NCI-H526 treated with DMSO at 0.1 percent for 48 hours (cell line): ENCODE measurements around the gene PA2G4.
A peak's percentile ranks its signal among the peaks of the same experiment; 100 is the strongest.
"Not testable (repeated sequence)": the region's sequence is repeated elsewhere in the genome, so short reads cannot be mapped to it uniquely, and the experiment has no call there.

ENCODE experiments used
- DNase-seq: peaks from one replicate; lab custom pipeline; 2025; lab: John Stamatoyannopoulos, UW

PA2G4 gene

GRCh38 chr12:56104109-56104814 lies at the start of gene PA2G4:
Gene PA2G4, plus strand, starts transcription at chr12:56104559. Its CDS starts 179 bp downstream, at chr12:56104738.
- peak; percentile 98 for DNase-seq

DNA sequence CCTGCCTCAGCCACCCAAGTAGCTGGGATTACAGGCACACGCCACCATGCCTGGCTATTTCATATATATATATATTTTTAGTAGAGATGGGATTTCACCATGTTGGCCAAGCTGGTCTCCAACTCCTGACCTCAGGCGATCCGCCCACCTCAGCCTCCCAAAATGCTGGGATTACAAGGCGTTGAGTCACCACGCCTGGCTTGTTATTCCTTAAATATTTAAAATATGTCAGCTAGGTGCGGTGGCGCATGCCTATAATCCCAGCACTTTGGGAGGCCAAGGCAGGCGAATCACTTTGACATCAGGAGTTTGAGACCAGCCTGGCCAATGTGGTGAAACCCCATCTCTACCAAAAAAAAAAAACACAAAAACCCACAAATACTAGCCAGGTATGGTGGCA lies 44.4 kb upstream of the PA2G4 start:
- not testable (repeated sequence) for DNase-seq

- no peak for DNase-seq
Observed at GRCh38 chr12:56061982-56062381, 42.4 kb upstream of the PA2G4 start.

- DNase-seq, result no peak
Observed at GRCh38 chr12:56062996-56063395, 41.4 kb upstream of the PA2G4 start.

- no peak for DNase-seq
Observed at GRCh38 chr12:56071648-56072047, 32.7 kb upstream of the PA2G4 start.

DNA sequence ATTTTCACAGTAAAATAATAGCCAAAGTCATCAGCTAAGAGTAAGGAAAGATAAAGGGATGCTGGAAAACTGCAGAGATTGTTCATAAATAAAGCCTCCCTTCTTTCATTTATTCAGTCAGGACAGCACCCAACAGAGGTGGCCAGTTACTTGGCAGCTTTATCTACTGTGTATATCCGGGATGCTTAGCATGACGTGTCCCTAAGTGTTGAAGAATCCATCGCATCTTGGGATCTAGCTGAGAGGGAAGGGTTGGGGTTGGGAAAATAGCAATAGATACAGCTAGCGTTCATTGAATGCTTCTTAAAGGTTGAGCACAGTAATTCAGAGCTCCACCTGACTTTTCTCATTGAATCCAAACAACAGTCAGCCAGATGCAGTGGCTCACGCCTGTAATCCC lies 30.0 kb upstream of the PA2G4 start:
- no peak for DNase-seq

- DNase-seq, result not testable (repeated sequence)
Observed at GRCh38 chr12:56077966-56078365, 26.4 kb upstream of the PA2G4 start.

DNA sequence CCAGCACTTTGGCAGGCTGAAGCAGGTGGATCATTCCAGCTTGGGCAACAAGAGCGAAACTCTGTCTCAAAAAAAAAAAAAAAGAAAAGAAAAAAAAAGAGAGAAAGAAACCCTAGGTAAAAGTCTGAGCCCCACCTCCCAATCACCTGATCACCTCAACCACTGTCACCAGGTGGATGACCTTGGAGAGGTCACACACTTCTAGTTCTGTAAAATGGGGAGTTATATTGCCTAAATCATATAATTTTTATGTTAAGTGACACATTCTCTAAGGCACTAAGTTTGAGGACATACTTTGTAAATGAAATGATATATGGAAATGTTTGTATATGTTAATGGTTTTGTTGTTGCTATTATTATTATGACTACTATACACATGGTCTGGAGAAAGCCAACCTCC lies 25.9 kb upstream of the PA2G4 start:
- no peak for DNase-seq

- DNase-seq, result peak; percentile 76
Observed at GRCh38 chr12:56078931-56079722, 25.2 kb upstream of the PA2G4 start.

DNA sequence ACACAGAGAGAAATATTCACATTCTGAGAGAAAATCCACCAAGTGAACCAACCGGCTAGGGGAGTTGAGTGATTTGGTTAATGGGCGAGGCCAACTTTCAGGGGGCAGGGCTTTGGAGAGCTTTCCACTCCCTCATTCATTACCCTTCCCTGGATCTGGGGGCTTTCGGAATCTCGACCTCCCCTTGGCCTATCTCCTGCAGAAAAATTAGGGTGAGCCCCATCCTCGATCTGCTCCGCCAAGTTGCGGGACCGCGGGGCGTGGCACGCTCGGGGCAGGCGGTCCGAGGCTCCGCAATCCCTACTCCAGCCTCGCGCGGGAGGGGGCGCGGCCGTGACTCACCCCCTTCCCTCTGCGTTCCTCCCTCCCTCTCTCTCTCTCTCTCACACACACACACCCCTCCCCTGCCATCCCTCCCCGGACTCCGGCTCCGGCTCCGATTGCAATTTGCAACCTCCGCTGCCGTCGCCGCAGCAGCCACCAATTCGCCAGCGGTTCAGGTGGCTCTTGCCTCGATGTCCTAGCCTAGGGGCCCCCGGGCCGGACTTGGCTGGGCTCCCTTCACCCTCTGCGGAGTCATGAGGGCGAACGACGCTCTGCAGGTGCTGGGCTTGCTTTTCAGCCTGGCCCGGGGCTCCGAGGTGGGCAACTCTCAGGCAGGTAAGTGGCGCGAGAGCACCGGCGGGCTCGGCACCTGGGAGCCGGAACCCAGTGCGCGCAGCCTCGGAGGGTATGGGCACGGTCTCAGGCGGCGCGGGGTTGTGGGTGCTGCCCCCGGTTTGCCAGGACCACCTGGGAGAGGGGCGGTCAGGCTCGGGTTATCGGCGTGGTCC lies 24.4 kb upstream of the PA2G4 start, which contains the start of gene ERBB3:
ERBB3 (plus strand) TSS at position 443 of the 833 bp plus-strand sequence; CDS start at position 579, 136 bp downstream.
- DNase-seq, result peak; percentile 88

DNA sequence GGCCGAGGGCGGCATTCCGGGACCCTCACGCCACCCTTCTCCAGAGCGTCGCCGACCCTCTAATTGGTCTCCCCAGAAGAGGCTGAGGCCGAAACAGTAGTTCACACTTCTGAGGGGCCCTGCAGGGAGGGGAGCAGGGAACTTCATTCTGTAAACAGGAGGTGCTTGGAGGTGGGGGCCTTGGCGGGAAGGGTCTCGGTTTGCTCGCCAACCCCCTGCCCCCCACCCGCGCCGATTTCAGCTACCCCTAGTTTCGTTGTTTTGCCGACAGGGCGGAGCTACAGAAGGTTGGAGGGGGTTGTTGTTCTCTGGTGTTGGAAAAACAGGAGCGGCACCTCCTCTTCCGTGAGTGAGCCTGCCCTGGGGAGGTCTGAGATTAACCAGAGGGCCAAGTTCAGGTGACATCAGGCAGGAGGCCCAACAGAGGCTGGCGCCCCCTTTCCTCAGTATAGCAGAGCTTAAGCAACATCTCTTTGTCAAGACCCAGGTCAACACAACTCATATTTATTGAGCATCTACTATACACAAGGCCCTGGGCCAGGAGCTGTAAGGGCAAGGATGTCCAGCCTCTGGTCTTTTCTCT lies 23.7 kb upstream of the PA2G4 start:
- DNase-seq, result no peak

DNA sequence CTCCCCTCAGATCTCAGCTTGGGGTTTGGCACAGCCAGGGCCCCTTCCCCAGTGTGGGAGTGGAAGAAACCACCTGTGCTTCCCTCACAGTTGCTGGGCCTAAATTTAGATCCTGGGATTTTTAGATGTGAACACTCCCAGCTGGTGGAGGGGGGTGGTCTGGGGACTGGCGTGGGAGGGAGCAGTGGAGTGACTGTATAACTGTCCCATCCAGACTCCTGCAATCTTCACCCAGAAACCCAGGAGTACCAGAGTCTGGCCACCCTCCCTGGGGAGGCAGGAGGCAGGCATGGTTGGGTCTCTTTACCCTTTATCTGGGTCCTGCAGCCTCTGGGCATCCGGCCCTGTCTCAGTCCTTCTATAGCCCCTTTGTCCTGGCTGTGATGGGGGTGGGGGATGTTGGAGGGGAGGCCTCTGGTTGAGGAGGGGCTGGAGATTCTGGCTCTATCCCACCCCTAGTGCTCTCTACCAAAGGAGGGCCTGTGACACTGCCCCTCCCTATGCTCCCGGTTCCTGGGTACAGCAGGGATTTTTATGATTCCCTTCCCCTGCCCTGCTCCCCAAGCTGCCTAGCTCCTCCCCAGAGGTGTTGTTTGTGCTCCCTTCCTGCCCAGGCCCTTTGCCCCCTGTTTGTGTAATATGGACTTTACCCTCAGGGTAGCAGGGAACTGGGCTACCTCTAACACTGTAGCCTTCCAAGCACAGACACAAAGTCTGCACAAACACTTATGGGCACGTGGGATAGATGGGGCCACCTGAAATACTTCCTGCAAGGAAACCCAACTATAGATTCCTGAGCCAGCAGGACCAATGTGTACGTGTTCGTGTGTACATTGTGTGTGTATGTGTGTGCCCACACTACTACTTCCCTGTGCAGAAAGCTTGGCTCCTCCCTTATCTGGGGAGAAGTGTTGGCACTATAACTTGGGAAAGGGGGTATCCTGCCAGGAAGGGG lies 22.7 kb upstream of the PA2G4 start:
- no peak for DNase-seq

DNA sequence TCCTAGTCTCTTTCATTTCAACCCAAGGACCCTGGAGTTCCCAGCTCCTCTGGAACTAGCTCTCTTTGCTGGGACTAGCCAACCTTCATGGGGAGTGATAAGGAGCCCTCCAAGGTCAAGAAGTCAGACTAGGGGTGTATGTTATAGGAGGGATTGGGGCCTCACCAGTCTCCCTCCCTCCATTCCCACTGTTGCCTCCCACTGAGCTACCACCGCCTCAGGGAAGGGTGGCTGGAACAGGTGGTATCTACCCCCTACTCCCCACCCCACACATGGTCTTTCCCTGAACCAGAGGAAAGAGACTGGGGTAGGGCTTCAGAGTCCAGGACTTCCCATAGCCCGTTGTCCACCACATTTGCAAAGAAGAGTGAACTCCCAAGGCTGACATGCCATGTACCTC lies 22.0 kb upstream of the PA2G4 start:
- DNase-seq, result no peak

GRCh38 chr12:56082967-56083366 lies 21.4 kb upstream of the PA2G4 start:
- no peak for DNase-seq

- DNase-seq, result peak; percentile 2
Observed at GRCh38 chr12:56084958-56085543, 19.3 kb upstream of the PA2G4 start.

DNA sequence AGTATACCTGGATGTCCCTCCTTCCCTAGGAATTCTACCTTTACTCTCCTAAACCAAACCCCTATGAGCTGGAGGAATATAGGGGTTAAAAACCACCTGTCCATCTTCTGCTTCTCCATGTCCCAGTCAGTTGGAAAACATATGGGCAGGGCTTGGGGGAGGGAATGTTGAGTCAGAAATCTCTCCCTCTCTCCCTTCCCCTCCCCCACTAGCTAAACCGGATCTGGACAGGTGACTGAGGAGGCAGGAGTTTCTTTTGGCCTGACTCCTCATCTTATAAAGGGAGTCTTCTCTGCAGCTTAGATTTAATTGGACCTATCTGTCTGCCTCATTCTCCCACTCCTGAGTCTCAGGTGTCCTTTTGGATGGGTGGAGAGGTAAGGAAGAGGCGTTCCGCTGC lies 18.3 kb upstream of the PA2G4 start:
- no peak for DNase-seq

DNA sequence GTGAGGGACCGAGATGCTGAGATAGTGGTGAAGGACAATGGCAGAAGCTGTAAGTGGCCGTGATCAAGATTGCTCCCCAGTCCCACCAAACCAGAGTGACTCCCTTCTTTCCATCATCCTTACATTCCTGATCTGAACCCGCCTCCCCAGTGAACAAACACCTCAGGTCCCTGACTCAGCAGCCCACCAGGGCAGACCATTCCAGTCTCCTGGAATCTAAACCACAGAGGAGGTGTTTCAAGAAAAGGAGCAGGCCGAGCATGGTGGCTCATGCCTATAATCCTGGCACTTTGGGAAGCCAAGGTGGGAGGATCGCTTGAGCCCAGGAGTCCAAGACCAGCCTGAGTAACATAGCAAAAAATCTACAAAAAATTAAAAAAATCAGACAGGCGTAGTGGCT lies 17.8 kb upstream of the PA2G4 start:
- no peak for DNase-seq

DNA sequence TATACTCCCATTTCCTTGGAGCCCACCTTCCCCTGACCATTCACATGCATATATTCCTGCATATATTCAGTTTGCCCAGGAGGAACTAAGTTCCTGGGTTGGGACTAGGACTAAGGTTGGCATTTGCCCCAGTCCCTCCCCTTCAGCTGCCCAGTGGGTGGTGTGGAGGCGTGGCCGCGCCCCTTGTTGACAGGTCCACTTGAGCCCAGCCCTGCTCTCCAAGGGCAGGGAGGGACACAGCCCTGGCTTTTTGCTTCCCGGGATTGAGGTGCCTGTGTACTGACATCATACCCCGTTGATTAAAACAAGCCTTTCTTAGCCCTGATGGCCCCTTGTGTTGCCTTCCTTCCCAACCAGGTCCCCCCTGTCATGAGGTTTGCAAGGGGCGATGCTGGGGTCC lies 17.1 kb upstream of the PA2G4 start:
- DNase-seq, result no peak

DNA sequence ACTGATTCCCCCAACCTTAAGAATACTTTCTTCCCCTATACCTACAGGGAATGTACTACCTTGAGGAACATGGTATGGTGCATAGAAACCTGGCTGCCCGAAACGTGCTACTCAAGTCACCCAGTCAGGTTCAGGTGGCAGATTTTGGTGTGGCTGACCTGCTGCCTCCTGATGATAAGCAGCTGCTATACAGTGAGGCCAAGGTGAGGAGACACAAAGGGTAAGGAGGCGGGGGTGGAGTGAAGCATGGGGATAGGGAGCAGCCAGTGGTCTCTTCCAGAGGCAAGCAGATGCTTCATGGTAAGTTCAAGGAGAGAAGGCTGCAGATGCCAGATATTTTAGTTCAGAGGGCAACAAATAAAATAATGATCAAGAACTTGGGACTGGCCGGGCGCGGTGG lies 6.6 kb upstream of the PA2G4 start:
- no peak for DNase-seq

GRCh38 chr12:56098592-56098991 lies 5.8 kb upstream of the PA2G4 start:
- DNase-seq, result no peak

DNA sequence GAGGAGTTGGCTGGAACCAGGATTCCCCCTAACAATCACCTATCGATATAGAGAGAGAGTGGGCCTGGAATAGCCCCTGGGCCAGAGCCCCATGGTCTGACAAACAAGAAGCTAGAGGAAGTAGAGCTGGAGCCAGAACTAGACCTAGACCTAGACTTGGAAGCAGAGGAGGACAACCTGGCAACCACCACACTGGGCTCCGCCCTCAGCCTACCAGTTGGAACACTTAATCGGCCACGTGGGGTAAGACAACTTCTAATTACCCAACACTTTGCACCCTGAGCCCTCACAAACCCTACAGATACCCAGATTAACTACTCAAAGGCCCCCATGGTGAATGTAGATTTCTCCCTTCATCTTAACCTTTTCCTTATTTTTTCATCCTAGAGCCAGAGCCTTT lies 4.6 kb upstream of the PA2G4 start:
- DNase-seq, result no peak
